Stimulated activated CD8-positive, alpha-beta memory T cell treated with anti-CD3 and anti-CD28 coated beads, Interleukin-15, amount 100 ng/mL, for 48 hours (primary cell): ENCODE data around the gene STAG1.

Experiments
- DNase-seq, 2 donors: peaks; one replicate each; pipeline ENCODE4 v3.0.0-alpha.2; 2020; ENCODE audit warnings: low read depth in 2 of 2

The STAG1 gene

GRCh38 chr3:136332302-136332701 is 419.9 kb downstream of the STAG1 start:
- no peak for DNase-seq

- DNase-seq: no peak
Observed at GRCh38 chr3:136330900-136331299, 421.3 kb downstream of the STAG1 start.

- no peak for DNase-seq
Observed at GRCh38 chr3:136329593-136329992, 422.6 kb downstream of the STAG1 start.

DNA sequence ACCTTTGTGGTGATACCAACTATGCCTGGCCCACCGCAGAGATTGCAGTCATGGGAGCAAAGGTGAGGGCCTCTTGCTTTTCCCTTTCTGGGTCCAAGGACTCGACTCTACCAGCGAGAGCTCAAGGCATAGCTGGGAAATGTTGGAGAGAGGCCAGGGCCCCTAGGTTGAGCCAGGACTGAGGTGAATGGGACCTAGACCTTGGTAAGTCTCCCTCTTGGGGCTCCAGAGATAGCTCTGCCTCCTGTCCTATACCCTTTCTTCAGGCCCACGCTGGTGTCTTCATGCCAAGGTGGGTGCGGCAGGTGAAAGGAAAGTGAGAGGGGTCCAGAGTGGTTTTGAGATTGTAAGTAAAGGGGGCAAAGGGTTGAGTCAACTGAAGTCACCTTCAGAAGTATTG is 424.5 kb downstream of the STAG1 start:
- DNase-seq: no peak

DNA sequence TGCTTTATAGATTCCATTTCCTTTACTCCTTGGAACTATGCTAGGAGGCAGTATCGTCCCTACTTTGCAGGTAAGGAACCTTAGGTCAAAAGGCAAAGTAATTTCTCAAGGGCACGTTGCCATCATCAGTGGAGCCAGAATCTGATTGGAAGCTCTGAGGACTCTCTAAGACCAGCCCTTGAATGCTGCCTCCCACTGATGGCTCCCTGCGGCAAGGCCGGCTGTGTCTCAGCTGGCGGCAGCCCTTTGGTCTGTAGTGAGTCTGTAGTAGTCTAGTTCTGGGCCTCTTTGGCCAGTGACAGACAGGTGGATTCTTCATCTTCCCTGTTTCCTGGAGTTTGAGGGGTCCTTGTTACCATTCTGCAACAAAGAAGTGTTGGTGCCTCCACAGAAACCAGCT is 425.9 kb downstream of the STAG1 start:
- no peak for DNase-seq

DNA sequence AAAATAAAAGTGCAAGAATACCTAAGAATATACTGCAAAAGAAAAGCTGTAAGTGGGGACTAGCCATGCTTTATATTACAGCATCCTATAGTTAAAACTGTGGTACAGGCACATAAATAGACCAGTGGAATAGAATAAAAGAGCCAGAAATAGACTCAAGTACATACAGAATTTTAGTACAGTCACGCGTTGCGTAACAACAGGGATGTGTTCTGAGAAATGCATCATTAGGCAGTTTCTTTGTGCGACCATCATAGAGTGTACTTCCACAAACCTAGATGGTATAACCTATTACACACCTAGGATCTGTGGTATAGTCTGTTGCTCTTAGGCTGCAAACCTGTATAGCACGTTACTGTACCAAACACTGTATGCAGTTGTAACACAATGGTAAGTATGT is 440.2 kb downstream of the STAG1 start:
- DNase-seq: no peak

- DNase-seq: no peak
Observed at GRCh38 chr3:136311261-136311660, 440.9 kb downstream of the STAG1 start.

DNA sequence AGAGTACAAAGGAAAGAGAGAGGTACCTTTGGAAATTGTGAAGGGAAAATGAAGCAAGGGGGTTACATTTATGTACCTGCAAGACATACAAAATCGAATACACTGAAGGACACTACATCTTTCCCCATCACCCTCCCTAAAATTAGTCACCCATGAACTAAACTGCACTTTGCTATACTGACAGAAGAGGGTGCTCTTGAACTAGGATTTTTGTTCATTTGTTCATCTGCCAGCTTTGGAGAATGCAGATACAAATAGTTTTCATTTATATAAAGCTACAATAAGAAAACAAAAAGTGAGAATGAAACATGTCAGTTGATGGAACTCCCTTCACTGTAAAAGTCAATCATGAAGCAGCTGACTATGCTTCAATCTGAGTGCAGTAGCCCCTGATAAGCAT is 446.3 kb downstream of the STAG1 start:
- DNase-seq: no peak

- no peak for DNase-seq
Observed at GRCh38 chr3:136300444-136300843, 451.7 kb downstream of the STAG1 start.

DNA sequence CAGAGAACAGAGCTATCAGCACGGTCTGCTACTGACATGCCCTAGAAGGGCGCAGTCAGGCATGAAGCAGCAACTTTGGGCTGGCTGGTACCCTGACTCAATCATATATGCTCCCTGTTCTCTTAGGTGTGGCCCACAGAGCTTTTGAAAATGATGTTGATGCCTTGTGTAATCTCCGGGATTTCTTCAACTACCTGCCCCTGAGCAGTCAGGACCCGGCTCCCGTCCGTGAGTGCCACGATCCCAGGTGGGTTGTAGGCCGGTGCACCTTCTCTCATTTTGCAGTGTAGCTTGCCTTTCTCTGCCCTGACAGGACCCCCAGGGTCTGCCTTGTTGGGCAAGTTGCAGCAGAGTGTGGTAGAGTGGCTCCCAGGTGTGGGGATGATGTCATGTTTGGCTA is 454.4 kb downstream of the STAG1 start:
- no peak for DNase-seq

DNA sequence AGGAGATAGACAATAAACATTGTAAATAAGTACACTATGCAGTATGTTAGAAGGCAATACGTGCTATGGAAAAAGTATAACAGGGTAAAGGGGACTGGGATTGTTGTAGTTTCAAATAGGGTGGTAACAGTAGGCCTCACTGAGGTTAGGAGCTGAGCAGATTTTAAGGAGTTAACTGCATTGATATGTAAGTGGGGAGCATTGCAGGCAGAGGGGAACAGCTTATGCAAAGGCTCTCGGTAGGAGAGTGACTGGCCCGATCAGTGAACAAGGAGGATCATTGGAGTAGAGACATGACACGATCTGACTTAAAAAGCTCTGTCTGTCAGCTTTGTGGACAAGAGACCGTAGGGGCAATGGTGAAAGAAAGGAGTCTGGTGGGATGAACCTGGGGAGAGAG is 455.2 kb downstream of the STAG1 start:
- no peak for DNase-seq

DNA sequence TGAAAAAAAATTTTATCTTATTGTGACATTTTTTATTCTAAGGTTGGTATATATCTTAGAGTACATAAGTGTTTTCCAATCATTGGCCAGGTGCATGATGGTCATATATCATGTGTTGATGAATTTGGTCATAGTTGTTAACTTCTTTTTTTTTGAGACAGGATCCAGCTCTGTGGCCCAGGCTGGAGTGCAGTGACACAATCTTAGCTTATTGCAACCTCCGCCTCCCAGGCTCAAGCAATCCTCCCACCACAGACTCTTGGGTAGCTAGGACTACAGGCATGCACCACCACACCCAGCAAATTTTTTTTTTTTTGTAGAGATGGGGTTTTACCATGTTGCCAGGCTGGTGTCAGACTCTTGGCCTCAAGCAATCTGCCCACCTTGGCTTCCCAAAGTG is 458.0 kb downstream of the STAG1 start:
- no peak for DNase-seq

GRCh38 chr3:136293279-136293678 is 458.9 kb downstream of the STAG1 start:
- no peak for DNase-seq

GRCh38 chr3:136292500-136292899 is 459.7 kb downstream of the STAG1 start:
- DNase-seq: no peak

- no peak for DNase-seq
Observed at GRCh38 chr3:136291302-136291701, 460.9 kb downstream of the STAG1 start.
